HG03039 (cell line): ENCODE measurements around the gene MARS1.

ENCODE experiments used
- ATAC-seq: cut with Tn5 transposase; IDR thresholded peaks from one replicate; pipeline ENCODE4 v1.9.1; 2021; ENCODE audit warnings: mild to moderate bottlenecking, moderate library complexity; ENCODE audit not compliant: unreplicated experiment

The MARS1 gene

DNA sequence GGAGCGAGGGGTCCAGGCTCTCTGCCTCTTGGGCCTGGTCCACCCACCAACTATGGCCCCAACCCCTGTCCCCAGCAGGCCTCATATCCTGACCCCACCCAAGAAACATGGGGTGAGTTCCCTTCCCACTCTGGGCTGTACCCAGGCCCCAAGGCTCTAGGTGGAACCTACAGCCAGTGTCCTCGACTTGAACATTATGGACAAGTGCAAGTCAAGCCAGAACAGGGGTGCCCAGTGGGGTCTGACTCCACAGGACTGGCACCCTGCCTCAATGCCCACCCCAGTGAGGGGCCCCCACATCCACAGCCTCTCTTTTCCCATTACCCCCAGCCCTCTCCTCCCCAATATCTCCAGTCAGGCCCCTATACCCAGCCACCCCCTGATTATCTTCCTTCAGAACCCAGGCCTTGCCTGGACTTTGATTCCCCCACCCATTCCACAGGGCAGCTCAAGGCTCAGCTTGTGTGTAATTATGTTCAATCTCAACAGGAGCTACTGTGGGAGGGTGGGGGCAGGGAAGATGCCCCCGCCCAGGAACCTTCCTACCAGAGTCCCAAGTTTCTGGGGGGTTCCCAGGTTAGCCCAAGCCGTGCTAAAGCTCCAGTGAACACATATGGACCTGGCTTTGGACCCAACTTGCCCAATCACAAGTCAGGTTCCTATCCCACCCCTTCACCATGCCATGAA lies 16.8 kb upstream of the MARS1 start:
- no peak for ATAC-seq

DNA sequence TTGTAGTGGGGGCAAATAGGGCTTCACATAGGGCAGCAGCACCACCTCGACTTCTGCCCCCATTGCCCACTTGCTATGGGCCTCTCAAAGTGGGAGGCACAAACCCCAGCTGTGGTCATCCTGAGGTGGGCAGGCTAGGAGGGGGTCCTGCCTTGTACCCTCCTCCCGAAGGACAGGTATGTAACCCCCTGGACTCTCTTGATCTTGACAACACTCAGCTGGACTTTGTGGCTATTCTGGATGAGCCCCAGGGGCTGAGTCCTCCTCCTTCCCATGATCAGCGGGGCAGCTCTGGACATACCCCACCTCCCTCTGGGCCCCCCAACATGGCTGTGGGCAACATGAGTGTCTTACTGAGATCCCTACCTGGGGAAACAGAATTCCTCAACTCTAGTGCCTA lies 16.2 kb upstream of the MARS1 start:
- no peak for ATAC-seq

DNA sequence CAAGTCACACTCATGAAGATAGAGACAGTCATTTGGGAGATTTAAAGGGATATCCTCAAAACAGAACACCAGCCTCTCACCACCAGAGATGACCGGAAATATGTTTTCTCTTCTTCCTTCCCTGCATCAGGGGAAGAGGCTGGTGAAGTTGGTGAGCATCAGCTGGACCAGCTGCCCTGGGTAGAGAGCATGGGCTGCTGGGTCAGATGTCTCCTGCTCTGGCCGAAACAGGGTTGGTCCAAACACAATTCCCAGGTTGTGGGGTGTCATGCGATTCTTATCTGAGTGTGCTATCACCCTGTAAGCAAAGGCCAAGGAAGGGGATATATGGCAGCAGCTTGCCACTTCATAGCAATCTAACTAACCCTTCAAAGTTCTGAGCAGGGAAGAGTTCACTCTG lies 15.5 kb upstream of the MARS1 start:
- ATAC-seq = no peak

DNA sequence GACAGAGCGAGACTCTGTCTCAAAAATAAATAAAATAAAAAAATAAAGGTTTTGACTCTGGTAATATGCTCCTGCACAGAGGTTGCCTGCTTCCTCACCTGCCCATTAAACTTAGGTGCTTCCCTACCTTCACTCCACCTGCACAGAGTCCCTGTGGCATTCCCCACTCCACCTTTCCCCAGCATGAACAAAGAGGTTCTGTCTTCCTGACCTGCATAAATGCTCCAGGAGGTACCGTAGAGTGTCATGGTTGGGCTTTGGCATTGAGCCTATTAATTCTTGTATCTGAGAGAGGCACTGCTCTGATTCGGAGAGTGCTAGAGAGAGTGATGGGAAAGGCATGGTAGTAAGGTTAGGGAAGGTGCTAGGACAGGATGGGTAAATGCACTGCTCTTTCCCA lies 14.5 kb upstream of the MARS1 start:
- ATAC-seq = no peak

DNA sequence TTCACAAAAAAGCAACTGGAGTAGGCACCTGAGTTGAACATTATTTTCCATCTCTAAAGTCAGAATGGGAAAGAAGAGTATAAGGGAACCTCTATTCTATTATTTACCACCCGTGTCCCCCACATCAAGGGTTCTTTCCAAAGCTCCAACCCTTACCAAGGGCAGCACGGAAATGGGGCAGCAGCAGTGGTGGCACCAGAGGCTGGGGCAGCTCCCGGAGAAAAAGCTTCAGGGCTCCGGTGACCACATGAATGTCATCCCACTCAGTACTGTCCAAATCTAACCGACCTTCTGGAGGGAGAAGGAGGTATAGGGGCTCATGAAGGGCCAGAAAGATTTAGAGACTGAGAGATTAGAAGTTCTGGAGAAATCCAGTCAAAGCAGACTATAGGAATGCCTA lies 14.0 kb upstream of the MARS1 start:
- ATAC-seq = no peak

DNA sequence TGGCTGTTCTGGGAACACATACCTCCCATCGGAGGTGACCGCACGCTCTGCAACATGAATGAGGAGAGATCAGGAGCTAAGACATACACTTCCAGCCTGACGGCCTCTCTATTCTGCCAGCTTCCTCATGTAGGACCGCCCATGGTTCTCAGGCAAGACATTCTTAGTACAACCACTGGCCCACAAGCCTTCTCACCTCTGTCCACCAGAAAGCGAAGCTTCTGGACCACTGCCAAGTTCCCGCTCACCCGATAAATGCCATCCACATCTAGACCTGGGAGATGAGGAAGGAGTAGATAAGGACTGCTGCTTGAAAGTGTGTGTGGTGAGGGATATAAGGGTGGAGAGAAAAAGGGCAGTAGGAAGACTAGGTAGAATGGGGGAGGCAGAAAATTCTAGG lies 13.4 kb upstream of the MARS1 start:
- ATAC-seq = no peak

DNA sequence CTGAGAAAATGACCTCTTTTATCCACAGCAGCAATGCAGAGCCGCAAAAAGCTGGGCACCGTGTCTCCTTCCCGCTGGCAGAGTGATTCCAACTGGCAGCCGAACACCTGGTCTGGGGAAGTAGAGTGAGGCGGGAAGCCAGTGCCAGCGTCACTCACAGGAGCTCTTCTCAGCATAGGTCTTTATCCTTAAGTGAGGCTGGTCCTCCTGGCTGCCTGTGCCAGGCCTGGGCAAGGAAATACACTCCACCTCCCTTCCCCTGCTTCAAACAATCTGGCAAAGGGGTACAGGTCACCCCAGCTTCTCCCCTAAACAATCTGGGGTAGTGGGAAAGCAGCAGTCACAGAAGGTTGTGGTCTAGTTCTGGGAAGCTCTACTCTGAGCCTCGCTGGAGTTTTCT lies 13.0 kb upstream of the MARS1 start:
- ATAC-seq = no peak

DNA sequence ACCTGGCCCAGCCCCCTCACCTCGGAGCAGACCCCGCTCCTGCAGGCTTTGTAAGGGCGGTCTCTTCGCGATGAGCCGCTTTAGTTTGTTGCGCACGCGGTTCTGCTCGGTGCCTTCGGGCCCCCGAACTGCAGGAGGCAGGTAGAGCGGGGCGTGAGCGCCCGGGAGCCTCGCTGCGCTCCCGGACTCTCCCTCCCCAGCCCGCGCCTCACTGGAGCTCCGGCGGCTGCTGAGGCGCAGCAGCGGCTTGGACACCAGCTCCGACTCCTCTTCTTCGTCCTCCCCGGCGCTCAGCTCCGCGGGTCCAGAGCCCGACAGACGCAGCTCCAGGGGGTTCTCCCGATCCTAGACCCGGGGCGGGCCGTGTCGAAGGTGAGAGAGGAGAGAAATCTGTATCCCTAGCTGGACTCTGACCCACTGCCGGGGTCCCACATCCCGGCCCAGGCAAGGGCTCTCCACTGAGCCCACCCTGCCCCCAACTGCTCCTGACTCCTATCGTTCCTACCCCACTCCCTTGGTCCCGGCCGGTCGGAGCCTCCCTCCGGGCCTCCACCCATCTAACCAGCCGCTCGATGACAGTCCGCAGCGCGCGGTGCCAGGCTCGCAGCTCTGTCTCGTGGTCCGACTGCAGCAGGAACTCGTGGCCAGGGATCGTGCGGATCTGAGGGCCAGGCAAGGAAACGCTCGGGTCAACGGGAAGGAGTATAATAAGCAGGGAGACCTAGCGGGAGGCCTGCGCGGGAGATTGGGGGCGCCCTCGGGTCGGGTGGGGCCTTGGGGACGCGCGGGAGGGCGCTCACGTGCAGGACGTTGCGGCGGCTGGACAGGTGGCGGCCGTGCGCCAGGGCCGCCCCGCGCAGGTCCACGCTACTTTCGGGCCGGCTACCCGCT lies 12.4 kb upstream of the MARS1 start:
- ATAC-seq = no peak

DNA sequence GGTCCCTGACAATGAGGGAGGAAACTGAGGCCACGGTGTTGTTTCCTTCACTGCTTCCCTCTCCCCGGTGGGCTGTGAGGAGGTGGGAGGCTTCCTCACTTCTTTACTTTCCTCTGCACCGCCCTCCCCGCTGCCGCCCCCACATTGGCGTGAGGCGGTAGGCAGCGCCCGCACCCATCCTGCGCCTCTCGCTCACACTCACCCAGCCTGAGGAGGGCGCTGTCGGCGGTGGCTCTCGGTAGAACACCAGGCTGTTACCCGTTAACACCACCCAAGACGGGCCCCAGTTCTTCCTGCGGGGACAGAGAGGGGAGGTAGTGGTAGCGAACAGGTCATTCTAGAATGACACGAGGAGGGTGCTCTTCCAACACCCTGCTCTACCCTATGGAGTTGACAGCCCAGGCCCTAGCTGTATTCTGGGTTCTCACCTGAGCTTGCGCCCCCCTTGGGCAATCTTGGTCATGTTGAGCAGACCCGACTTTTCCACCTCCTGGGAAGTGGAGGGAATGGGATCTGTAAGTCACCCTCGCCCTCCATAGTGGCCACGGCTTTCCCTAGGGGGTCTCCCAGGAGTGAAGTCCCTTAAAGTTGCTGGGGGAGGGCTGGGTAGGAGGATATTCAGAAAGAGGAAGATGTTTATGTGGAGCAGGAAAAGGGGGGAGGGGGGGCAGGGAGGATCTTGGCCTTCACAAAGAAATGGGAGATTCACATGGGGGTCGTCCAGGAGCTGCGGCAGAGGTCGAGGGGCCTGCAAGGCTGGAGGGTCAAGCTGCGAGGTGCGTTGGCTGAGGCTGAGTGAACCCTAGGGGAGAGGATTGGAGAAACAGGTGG lies 11.5 kb upstream of the MARS1 start:
- ATAC-seq = no peak

DNA sequence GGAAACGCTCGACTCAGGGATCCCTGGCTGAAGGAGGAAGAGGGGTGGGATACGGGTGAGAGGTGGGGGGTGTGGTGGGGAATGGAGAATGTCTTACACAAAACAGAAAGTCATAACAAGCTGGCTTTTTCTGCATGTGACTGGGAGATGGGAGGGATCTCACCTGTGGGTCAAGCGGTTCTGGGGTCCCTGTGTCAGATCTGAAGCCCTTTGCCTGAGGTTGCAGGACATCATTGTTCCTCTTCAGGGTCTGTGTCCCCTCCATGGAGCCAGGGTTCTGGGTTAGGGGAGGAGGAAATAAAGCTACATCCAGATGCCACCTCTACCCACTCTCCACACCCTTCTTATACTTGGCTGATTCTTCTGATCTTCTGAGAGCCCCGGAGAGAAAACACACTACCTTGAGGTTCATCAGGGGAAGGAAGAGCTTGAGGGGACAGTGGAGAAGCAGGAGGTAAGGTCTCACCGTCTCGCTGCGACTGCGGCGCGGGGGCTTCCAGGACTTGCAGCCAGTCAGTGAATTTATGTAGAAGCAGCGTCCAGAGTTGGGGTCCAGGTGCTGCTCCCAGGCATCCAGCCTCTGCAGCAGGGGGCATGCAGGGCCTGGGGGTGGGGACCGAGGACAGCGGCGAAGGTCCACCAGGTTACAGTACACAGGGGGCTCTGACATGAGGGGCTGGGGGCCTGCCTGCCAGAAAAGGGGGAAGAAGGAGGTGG lies 10.7 kb upstream of the MARS1 start:
- ATAC-seq = no peak

DNA sequence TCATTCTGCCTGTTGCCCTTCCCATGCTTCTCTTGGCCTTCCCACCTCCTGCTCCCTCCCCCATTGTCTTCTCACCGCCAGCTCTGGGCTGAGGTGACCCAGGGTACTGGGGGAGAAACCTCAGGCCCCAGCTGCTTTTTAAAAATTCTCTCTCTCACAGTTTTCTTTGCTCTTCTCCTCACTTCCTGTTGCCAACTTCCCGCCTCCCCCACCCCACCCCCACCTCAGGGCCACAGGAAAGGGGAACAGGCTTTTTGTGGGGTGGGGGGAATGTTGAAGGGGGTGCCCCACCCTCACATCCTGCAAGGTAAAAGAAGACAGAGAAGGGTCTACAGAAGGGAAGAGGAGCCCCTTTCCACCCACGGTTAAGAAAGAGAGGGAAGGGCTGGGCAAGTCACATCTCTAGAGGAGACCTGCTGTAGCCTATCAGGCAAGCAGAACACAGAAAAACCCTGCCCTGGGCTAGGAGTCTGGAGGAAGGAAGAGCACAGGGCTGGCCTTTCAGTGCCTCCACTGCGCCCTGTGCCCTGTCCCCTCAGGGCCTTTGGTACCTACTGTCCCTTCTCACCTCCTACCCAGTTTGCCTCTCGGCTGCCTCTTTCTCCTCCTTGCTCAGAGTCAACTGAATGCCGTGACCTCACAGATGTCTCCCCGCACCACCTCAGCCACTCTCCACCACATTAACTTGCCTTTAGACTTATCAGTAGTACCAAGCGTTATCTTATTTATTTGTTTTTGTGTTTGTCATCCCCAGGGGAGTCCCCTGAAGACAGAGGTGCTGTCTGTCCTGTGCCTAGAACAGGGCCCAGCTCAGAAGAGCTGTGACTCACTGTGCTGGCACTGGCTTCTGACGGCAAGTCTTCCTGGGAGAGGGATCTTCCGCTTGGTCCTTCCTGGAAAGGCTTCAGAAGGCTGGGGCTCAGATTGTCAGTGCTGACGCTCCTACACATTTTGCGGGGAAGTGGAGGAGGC lies 9.9 kb upstream of the MARS1 start:
- no peak for ATAC-seq

DNA sequence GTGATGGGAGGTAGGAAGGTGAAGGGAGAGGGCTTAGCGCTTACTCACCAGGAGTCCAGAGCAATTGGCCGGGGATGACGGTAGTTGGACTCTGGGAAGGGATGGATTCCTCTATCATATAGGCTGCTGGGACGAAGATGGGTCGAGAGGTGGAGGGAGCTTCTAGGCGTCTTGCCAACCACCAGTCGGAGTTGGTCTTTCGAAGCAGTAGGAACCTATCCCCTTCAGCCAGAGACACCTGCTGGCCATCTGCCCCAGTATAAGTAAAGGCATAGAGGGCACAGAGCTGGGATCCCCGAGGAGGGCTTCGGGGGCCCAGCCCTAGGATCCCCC lies 8.9 kb upstream of the MARS1 start:
- ATAC-seq = no peak

DNA sequence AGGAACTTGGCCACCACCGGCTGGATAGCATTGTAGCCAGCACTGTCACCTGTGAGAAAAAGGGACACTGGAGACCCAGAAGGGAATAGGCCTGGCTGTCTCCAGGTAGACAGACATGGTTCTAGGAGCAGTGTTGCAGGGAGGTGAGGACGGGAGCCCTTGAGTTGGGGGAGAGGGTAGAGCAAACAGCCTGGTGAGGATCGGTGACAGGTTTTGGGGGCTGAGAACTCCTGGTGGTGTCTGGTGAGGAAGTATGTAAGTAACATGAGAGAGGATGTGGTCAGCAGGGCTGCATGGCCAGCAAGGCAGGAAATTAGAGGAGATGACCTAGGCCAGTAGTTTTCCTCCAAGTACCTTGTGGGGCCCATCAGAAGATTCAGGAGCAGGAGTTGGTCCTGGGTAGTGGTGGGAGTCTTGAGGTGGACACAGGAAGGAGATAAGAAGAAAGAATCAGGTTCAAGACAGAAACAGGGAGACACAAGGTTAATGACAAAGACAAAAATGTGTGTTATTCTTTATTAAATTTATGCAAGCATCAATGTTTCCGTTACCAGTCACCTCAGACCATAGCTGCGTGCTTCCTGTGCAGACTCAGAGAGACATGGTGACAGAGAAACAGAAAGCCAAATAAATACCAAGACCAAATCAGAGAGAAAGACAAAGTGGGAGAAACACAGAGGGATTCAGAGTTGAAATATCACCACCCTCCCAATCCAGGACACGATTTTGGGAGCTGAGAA lies 8.3 kb upstream of the MARS1 start, which contains the start of gene ARHGAP9:
ARHGAP9 (minus strand) TSS at position 491 of the 740 bp plus-strand sequence; CDS start at position 31, 460 bp downstream.
- no peak for ATAC-seq

DNA sequence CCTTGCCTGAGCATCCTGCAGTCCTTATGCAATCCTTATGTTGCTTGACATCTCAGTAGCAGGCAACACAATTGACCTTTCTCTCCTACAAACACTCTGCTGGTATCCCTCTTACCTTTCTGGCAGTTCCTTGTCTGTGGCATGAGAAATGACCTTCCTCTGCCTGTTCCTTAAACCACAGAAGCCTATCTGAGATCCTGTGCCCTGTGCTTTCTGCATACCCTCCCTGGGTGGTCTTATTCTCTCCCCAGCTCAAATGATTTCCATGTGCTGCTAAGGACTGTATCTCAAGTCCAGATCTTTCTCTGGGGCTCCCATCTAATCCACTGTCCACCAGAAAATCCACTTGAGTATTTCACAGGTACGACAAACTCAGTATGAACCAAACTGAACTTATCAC lies 6.2 kb upstream of the MARS1 start:
- ATAC-seq = no peak

DNA sequence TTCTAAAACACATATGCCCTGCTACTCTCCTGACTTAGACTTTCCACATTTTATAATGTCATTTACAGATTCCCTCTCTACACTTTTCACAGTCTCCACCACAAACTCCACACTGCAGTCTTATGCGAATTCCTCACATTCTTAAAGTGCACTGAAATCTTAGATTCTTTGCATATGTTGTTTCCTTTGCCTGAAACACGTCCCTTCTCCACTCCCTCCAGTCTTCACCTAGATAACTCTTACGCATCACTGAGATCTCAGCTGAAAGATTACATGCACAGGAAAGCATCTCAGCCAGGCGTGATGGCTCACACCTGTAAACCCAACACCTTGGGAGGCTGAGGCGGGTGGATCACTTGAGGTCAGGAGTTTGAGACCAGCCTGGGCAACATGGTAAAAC lies 4.4 kb upstream of the MARS1 start:
- no peak for ATAC-seq

DNA sequence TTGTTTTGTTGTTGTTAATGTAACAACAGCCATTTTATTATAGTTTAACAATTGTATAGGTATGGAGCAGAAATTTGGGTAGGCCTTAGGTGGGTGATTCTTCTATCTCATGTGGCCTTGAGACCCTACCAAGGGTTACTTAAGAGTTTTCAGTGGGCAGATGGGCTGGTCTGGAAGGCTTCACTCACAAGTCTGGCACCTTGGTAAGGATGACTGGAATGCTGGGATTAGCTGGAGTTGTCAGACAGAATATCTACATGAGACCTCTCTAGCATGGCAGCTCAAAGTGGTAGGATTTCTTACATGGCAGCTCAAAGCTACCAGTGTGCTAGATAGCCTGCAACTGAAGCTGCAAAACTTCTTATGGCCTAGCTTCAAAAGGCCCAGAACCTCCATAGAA lies 2.2 kb upstream of the MARS1 start:
- ATAC-seq = no peak

DNA sequence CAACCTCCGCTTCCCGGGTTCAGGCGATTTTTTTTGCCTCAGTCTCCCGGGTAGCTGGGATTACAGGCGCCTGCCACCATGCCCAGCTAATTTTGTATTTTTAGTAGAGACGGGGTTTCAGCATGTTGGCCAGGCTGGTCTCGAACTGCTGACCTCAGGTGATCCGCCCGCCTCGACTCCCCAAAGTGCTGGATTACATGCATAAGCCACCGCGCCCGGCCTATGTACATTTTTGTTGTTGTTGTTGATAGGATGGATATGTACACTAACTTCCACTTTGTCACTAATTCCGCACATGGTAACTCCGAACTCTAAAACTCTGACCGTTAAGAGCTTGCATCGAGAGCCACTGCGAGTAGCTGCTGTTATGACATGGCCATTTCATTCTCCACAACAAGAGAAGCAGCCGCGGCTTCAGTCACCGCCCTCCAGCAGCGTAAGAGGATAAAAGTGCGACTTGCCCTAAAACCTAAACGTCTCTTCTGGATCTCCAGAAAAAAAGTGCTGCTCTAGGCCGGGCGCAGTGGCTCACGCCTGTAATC lies 742 bp upstream of the MARS1 start:
- no peak for ATAC-seq

DNA sequence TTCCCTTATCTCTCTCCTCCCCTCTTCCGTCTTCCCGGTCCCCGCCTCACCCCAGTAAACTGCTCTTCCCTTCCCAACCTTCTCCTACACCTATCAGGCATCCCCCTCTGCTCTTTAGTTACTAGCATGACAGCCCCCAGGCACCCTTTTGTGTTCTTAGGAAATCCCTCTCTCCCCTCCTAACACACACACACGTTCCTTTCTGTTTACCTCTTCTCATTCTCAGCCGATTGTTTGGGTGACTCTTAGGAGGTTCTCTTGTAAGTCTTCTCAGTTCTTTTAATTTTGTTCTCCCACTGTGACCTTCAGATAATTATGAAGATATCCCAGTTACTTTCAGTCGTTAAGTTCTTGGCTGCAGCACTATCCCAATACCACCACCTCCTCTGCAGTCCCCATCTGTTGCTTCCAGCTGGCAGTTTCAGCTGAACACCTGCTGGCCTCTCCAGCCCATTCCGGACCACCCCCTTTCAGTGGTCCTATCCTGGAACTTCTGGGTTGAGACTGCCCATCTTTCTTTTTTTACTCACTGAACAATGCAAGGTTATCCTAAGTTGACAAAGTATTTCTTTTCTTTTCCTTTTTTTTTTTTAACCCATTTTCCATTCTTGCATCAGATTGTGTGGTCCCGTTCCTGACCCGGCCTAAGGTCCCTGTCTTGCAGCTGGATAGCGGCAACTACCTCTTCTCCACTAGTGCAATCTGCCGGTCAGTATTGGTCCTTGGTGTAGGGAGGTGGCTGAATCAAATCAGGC lies 711 bp downstream of the MARS1 start:
- ATAC-seq = no peak
